T-helper 2 cell (primary cell): ENCODE data around the gene BAZ1B.
"Not testable (repeated sequence)": the region's sequence is repeated elsewhere in the genome, so short reads cannot be mapped to it uniquely, and the experiment has no call there.

ENCODE experiments used
- DNase-seq, 5 experiments: peaks; one replicate each; pipeline versions ENCODE4 v3.0.0 to v3.0.0-alpha.2; 2012 to 2022
- total RNA-seq, 2 donors: gene quantifications; one replicate each; lab custom pipeline; 2026; lab: John Stamatoyannopoulos, UW

BAZ1B gene, protein sequence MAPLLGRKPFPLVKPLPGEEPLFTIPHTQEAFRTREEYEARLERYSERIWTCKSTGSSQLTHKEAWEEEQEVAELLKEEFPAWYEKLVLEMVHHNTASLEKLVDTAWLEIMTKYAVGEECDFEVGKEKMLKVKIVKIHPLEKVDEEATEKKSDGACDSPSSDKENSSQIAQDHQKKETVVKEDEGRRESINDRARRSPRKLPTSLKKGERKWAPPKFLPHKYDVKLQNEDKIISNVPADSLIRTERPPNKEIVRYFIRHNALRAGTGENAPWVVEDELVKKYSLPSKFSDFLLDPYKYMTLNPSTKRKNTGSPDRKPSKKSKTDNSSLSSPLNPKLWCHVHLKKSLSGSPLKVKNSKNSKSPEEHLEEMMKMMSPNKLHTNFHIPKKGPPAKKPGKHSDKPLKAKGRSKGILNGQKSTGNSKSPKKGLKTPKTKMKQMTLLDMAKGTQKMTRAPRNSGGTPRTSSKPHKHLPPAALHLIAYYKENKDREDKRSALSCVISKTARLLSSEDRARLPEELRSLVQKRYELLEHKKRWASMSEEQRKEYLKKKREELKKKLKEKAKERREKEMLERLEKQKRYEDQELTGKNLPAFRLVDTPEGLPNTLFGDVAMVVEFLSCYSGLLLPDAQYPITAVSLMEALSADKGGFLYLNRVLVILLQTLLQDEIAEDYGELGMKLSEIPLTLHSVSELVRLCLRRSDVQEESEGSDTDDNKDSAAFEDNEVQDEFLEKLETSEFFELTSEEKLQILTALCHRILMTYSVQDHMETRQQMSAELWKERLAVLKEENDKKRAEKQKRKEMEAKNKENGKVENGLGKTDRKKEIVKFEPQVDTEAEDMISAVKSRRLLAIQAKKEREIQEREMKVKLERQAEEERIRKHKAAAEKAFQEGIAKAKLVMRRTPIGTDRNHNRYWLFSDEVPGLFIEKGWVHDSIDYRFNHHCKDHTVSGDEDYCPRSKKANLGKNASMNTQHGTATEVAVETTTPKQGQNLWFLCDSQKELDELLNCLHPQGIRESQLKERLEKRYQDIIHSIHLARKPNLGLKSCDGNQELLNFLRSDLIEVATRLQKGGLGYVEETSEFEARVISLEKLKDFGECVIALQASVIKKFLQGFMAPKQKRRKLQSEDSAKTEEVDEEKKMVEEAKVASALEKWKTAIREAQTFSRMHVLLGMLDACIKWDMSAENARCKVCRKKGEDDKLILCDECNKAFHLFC (N-terminal part only)
- total RNA-seq = 119 to 169 reads per million in 2 donors

DNA sequence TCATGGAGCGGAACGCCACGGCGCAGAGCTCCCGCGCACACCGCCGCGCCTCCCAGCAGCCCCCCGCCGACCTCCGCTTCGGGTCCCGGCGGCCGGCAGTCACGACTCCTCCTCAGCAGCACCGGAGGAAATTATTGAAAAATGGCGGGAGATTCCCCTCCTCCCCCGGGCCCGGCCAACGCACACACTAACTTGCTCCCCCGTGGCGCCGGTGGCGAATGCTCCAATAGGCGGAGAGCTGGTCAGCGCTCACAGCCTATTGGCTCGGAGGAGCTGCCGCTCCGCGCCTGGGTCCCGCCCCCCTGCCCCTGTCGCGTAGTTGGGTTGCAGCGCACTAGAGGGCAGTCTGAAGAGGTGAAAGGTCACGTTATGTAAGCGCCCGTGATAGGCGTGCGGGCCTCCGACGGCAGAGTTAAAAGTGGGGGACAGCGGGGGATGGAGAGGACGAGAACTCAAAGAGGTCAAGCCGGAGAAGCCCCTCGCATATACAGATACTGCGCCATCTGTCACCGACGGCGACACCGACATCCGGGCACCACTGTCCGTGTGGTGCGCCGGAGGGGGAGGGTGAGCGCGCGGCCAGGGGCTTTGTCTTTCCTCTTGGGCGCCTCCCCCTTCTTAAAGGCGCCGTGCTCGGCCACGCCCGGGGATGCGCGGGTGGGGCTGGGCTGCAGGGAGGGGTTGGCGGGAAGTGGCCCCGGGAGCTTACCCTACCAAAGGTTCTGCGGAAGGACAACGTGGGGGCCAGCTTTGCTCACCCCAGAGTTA, at the start of gene BAZ1B:
Gene BAZ1B (minus strand): TSS at position 189 of the 768 bp plus-strand sequence. CDS start 360 bp downstream, outside the sequence.
- DNase-seq = peak; percentile 93 to 99 (median 95)

DNA sequence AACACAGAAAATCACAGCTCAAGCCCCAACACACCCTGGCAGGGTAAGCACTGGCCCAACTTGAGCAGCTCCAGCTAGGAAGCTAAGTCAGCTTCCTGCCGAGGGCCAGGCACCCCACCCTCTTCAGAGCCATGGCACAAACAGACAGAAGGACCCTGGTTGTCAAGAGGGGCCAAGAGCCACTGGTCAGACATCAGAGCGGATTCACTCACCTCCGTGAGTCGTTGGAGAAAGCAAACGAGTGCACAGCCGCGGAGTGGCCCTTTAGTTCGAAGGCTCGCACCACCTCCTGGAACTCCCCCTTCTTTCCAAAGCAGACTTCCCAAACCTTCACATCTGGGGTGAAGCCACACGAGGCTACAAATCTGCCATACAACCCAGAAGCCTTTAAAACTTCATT, 48.9 kb upstream of the BAZ1B start:
- DNase-seq = no peak

DNA sequence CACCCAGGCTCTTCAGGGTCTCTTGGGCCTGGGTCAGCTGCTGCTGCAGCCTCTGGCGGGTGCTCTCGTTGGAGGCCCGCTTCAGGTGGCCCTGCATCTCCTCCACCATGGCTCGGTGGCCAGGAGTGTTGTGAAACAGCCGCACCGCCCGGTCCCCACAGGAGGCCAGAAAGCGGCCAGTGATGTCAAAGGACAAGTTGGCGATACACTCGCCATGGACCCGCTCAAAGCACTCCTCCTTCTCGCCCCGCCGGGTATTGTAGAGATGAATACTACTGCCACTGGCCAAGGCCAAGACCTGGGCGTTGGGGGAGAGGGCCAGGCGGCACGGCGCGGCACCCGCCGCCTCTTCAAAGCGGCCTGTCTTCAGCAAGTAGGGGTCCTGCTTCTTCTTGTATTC, 48.4 kb upstream of the BAZ1B start:
- no peak for DNase-seq

DNA sequence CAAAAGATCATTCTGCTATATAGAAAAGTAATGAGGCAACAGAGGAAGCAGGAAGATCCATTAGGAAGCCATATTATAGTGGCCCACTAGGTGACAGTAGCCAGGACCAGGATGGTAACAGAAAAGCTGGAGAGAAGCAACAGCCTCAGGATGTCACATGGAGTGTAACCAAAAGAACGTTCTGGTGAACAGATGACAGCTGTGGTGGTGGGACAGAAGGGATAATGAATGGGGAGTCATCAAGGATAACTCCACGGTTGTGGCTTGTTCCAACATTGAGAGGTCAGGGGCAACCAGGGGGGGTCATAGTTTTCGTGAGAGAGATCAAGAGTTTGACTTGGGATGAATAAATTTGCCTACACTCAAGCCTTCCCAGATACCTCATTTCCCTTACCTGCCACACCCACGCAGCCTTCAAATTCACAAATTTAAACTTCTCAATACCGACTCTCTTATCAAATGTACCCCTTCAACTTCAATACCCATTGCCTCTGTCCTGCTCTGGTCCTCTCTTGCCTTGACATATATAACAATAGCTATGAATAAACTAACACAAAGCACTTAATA, 47.0 kb upstream of the BAZ1B start:
- DNase-seq = no peak

DNA sequence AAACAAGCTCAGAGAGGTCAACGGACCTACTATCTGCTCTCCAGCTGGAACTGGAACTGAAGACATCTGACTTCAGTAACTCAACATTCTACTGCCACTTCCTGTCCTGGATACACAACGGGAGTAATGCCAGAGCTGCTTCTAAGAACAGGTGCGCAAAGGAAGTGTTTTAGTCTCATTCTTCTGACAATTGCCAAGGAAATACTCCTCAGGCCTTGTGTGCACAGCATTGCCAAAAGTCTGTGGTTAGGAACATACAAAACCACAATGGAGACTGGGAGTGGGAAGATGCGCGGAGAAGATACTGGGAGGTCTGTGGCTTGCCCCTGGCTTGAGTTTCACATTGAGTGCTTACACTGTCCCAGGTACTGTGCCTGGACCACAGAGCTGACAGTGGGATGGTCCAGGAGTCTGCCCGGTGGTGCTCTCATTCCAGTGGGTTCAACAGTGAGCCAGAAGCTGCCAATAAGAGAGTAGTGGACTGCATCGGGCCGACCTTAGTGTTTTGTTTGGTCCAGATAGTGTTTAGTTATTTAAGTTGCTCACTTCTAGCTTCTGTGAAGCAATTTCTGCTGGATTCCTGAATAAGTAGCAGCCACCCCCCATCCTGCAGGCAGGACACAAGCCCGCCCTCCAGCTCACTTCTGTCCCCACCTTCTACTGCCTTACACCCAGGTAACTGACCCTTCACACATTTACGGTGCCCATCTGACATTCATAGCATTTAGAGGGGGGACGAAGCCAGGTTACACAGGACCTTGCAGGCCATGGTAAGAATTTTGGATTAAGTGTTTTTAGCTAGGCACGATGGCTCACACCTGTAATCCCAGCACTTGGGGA, 46.0 kb upstream of the BAZ1B start:
- DNase-seq = no peak

DNA sequence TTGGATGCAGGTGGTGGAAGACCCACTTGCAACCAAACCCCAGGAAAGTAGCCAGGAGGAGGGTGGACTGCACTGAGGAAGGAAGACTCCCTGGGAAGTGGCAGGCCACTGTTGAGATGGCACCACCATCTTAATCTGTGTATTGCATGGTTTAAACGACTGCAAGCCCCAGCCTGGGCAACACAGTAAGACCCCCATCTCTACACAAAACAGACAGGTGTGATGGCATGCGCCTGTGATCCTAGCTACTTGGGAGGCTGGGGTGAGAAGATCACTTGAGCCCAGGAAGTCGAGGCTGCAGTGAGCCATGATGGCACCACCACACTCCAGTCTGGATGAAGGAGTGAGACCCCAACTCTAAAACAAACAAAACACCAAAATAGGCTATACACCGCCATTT, 45.0 kb upstream of the BAZ1B start:
- DNase-seq = no peak

DNA sequence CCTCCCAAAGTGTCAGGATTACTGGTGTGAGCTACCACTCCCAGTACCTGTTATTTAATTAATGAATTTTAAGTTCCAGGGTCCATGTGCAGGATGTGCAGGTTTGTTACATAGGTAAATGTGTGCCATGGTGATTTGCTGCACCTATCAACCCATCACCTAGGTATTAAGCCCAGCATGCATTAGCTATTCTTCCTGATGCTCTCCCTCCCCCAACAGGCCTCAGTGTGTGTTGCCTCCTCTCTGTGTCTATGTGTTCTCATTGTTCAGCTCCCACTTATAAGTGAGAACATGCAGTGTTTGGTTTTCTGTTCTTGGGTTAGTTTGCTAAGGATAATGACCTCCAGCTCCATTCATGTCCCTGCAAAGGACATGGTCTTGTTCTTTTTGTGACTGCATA, 44.3 kb upstream of the BAZ1B start:
- DNase-seq = peak in 1 of 5 experiments; percentile 33

DNA sequence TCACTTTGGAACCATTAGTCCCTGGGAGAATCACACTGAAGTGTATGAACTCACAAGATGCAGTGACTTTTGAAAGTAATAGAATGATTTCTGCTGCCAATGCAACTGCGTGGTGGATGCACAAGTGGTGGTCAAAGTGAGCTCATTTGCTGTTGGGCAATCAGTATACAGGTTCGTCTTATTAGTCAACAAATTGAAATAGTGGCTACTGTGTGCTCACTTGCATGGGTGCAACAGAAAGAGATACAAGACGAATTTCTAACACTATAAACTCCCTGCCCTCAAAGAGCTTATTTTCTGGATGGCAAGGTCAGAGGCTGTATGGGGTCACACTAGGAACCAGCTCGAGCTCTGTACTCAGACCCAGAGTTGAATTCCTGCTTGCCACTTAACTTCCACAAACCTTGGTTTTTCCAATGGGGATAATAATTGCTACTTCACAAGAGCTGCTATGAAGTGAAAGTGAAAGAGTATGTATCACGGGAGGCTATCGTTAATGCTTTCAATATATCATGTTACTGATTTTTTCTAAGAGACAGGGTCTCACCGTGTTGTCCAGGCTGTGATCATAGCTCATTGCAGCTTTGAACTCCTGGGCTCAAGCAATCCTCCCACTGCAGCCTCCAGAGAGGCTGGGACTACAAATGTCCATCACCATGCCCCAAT, 43.7 kb upstream of the BAZ1B start:
- DNase-seq = peak in 1 of 5 experiments; percentile 33

DNA sequence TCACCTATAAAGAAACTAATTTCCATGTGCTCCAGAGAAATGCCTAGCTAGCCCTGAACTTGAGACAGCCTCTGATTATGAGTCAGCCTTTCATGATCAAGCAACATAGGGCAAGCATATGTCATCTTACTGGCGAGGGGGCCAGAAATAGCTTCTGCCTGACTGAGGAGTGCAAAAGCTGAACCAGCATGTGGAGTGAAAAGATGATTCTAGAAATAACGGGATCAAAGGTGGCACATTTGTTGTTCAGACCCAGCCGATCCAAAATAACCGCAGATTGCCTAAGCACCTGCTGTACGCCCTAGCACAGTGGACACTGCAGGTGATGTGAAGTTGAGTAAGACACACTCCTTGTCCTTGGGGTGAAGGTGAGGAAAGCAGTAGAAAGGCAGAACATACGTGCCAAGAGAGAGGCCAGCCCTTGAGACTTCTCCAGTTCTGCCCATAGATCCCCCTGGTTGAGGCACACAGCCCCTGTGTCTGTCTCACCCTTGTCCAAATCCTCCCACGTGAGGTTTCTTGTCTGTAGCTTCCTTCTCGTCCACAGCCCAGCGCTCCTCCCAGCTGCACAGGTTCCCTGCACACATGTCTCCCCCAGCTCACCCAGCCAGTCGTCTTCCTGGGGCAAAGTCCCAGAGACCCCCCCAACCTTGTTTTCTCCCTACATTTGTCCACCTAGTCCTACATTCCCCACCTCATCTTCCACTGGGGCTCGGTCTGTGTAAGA, 38.2 kb upstream of the BAZ1B start:
- DNase-seq = peak in 1 of 5 experiments; percentile 38

DNA sequence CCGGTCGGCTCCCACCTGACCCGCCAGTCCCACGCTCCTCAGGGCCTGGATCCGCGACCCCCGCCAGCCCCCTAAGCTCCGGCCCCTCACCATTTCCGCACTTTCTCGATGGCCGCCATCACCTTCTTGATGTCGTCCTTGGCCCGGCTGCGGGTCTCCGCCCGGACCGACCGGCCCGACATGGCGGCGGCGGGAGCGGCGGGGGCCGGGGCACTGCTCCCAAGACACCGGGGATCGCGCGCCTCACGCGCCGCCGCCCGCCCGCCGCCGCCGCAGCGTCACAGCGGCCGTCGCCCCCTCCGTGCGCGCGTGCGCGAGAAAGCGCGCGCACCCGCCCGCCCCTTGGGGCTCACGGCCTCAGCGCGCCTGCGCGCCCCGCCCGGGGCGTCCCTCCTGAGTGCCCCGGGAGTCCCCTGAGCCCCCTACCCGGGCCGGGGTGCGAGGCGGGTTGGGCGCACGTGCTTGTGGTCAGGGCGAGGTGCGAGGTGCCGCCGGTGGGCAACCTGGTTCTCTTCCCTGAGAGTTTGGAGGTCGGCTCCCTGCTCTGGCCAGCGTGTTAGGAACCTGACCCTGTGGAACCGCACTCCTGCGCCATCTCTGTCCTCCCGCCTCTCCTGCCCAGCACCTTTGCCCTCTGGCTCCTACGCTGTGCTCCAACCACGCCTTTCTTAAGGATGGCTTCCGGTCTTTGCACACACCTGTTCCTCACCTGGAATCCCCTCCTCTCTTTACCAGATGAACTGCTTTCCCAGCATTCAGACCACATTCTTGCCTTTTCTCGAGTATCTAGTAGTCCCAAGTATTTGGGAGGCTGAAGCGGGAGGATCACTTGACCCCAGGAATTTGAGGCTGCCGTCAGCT, 35.5 kb upstream of the BAZ1B start, which contains the start of gene BCL7B:
Gene BCL7B (minus strand): TSS at position 294 of the 861 bp plus-strand sequence. CDS start 112 bp downstream, at position 182.
- peak; percentile 60 to 90 (median 72) for DNase-seq

DNA sequence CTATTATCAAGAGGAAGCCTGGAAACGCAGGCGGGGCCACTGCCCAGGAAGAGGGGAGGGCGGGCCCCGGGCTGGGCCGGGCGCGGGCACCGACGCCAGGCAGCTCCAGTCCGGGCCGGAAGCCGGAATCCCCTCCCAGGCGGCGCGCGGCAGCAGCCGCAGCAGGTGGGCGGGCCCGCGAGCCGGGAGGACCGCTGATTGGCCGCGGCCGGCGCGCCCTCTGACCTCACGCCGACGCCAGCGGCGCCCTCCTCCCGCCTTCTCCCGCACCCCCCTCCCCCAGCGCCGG, 35.0 kb upstream of the BAZ1B start:
- peak; percentile 84 to 97 (median 89) for DNase-seq

DNA sequence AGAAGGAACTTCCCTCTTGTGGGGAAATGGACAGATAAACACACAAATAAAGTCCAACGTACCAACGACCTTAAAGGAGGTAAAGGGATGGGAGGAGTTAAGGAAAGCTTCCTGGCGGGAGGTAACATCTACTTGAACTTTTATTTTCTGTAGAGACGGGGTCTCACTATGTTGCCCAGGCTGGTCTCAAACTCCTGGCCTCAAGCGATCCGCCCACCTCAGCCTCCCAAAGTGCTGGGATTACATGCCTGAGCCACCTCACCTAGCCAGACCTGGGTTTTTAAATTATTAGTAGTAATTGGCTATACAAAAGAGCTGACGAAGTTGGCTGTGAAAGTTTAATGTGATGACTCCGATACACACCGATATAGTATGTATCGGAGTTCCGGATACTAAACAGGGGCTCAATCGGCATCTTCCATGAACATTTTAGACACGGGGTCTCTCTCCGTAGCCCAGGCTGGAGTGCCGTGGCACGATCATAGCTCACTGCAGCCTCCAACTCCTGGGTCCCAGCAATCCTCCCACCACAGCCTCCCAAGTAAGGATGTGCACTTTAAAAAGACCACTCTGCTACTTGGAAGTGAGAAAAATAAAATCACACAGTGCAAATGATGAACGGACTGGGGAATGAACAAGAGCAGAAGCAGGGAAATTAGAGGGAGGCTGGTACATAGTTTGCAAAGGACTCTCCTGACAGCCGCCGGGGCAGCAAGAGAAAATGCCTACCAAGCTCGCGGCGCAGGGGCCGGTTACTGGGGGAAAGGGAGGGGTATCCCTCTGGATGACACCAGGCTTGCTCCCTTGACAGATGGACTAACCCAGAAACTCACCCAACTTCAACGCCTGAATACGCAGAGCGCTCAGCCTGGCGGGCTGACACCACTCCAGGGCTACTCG, 34.4 kb upstream of the BAZ1B start:
- DNase-seq = no peak

DNA sequence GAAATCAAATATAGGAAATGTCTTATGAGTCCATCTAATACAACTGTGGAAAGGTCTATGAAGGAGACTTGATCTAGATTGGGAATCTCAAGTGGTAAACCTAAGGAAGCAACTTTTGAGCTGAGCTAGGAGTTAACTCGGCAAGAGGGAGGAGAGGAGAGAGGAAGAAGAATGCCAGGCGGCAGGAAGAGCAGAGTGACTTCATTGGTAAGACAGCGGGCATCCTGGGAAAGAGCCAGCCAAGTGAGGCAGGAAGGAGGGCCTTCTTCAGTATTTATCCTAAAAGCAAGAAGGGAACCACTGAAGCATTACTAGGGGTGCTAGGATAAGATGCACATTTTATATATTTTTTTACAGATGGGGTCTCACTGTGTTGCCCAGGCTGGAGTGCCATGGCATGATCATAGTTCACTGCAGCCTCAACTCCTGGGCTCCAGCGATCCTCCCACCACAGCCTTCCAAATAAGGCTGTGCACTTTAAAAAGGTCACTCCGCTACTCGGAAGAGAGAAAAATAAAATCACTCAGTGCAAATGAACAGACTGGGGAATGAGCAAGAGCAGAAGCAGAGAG, 33.4 kb upstream of the BAZ1B start:
- DNase-seq = no peak

DNA sequence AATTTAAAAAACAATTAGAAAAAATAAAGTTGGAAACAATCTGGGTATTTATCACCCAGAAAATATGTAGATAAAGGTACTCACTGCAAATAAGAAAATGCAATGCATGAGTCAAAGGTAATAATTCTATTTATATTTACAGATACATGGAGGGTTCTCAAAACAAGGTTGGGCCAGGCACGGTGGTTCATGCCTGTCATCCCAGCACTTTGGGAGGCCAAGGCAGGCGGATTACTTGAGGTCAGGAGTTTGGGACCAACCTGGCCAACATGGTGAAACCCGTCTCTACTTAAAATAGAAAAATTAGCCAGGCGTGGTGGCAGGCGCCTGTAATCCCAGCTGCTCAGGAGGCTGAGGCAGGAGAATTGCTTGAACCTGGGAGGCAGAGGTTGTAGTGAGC, 28.0 kb upstream of the BAZ1B start:
- not testable (repeated sequence) for DNase-seq

DNA sequence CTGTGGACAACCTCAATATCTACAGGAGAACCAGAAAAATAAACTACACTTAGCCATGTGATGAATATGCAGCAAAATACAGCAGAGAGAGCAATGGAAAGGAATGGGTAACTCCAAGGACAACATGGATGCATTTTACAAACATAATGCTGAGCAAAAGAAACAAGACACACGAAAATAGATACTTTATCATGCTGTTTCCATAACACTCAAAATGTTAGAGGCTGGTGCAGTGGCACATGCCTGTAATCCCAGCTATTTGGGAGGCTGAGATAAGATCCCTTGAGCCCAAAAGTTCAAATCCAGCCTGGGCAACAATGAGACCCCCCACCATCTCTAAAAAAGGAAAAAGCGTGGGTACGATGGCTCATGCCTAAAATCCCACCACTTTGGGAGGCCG, 27.1 kb upstream of the BAZ1B start:
- DNase-seq = no peak

DNA sequence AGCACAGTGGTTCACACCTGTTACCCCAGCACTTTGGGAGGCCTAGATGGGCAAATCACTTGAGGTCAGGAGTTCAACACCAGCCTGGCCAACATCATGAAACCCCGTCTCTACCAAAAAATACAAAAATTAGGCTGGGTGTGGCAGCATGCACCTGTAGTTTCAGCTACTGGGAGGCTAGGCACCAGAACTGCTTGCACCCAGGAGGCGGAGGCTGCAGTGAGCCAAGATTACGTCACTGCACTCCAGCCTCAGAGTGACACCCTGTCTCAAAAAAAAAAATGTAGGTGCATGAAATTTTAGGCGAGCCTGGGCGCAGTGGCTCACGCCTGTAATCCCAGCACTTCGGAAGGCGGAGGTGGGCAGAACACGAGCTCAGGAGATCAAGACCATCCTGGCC, 25.7 kb upstream of the BAZ1B start:
- DNase-seq = no peak

DNA sequence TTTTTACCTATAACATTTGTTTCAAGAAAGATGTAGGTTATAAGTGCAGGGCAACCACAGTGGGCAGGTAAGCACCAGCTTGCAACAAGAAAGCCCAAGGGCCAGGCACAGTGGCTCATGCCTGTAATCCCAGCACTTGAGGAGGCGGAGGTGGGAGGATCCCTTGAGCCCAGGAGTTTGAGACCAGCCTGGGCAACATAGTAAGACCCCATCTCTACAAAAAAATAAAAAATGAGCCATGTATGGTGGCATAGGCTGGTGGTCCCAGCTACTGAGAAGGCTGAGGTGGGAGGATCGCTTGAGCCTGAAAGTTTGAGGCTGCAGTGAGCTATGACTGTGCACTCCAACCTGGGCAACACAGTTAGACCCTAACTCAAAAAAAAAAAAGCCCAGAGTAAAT, 22.6 kb upstream of the BAZ1B start:
- no peak for DNase-seq
